IMR-90 (cell line): Measurements from ENCODE around the gene BHLHA9. TPM values are rescaled to one million over a fixed set of nuclear protein-coding genes. Genes with fewer than 3 reads are reported as not detected.

Source experiments
- ATAC-seq: fragments of 200-7000 bp; cut with Tn5 transposase; 2 replicates; pipeline ENCODE4 v1.9.1; 2020; ENCODE audit warnings: low read depth, mild to moderate bottlenecking, moderate library complexity
- BruUV-seq: library from RNA; stranded (reverse); fragments of 400-500 nt; replicated peaks from 2 replicates; lab custom pipeline; 2021; lab: Mats Ljungman, UMichigan
- CTCF ChIA-PET: fragments of 300-600 bp; formaldehyde crosslinking; extraction: SDS; loops from one replicate; lab custom pipeline; 2021; ENCODE audit warnings: antibody characterized with exemption; lab: Yijun Ruan, JAX
- POLR2A ChIA-PET: fragments of 300-600 bp; sonication (Branson Sonifier 250); formaldehyde crosslinking; loops from one replicate; lab custom pipeline; 2022; ENCODE audit warnings: antibody characterized with exemption; ENCODE audit not compliant: unreplicated experiment; lab: Charles Lee
- DNase-seq: peaks from one replicate; pipeline ENCODE4 v3.0.0; 2013
- H2AFZ ChIP-seq: replicated peaks from 2 replicates; pipeline ENCODE3; 2013; ENCODE audit warnings: low read length, mild to moderate bottlenecking; ENCODE audit not compliant: poor library complexity
- H2AK5ac ChIP-seq: 2 replicates; pipeline ENCODE4 v1.6.1; 2013; ENCODE audit warnings: low read depth, low read length, inconsistent platforms
- H2AK9ac ChIP-seq: replicated peaks from 2 replicates; pipeline ENCODE3; 2013; ENCODE audit warnings: mild to moderate bottlenecking, low read depth, low read length, moderate library complexity; ENCODE audit not compliant: poor library complexity
- H2BK120ac ChIP-seq: 2 replicates; pipeline ENCODE4 v1.6.1; 2013; ENCODE audit warnings: low read depth, low read length, inconsistent platforms
- H2BK15ac ChIP-seq: 3 replicates; pipeline ENCODE4 v1.6.1; 2013; ENCODE audit warnings: low read depth, low read length, inconsistent platforms
- H2BK20ac ChIP-seq: 2 replicates; pipeline ENCODE4 v1.6.1; 2013; ENCODE audit warnings: low read depth, mild to moderate bottlenecking, inconsistent platforms, low read length, moderate library complexity
- H2BK5ac ChIP-seq: 2 replicates; pipeline ENCODE4 v1.6.1; 2013; ENCODE audit warnings: mild to moderate bottlenecking, low read depth, low read length, inconsistent platforms; ENCODE audit not compliant: poor library complexity, severe bottlenecking
- H3K14ac ChIP-seq: replicated peaks from 2 replicates; pipeline ENCODE4 v1.6.1; 2013; ENCODE audit warnings: low read depth, low read length, inconsistent platforms
- H3K18ac ChIP-seq: 2 replicates; pipeline ENCODE4 v1.6.1; 2013; ENCODE audit warnings: low read depth, low read length, control low read depth
- H3K23ac ChIP-seq: 2 replicates; pipeline ENCODE4 v1.6.1; 2013; ENCODE audit warnings: low read depth, low read length, inconsistent platforms
- H3K27ac ChIP-seq: 2 replicates; pipeline ENCODE4 v1.5.1; 2013; ENCODE audit warnings: mild to moderate bottlenecking, control low read depth, low read length; ENCODE audit not compliant: insufficient read depth
- H3K27me3 ChIP-seq: 2 replicates; pipeline ENCODE4 v1.6.1; 2013; ENCODE audit warnings: low read length; ENCODE audit not compliant: control insufficient read depth, insufficient read depth
- H3K36me3 ChIP-seq: 2 replicates; pipeline ENCODE4 v1.6.1; 2013; ENCODE audit warnings: low read length, mixed read lengths; ENCODE audit not compliant: control insufficient read depth, insufficient read depth
- H3K4ac ChIP-seq: 2 replicates; pipeline ENCODE4 v1.6.1; 2013; ENCODE audit warnings: low read depth, low read length, inconsistent platforms
- H3K4me1 ChIP-seq: 2 replicates; pipeline ENCODE4 v1.6.1; 2013; ENCODE audit warnings: low read length, mixed read lengths; ENCODE audit not compliant: control insufficient read depth, insufficient read depth
- H3K4me2 ChIP-seq: 2 replicates; pipeline ENCODE4 v1.6.1; 2013; ENCODE audit warnings: low read depth, mild to moderate bottlenecking, control low read depth, low read length, moderate library complexity
- H3K4me3 ChIP-seq: 2 replicates; pipeline ENCODE4 v1.5.1; 2013; ENCODE audit warnings: low read depth, mild to moderate bottlenecking, control low read depth, low read length, moderate library complexity; ENCODE audit not compliant: insufficient read depth
- H3K56ac ChIP-seq: 2 replicates; pipeline ENCODE4 v1.6.1; 2013; ENCODE audit warnings: low read length, inconsistent platforms; ENCODE audit not compliant: insufficient read depth; ENCODE audit errors: extremely low read depth
- H3K79me1 ChIP-seq, 2 experiments: 2 replicates each; pipeline ENCODE4 v1.6.1; 2013; ENCODE audit warnings: low read length in 2 of 2, inconsistent platforms in 1 of 2, low read depth in 1 of 2
- H3K9ac ChIP-seq: 2 replicates; pipeline ENCODE4 v1.6.1; 2013; ENCODE audit warnings: low read depth, low read length, control low read depth
- H3K9me1 ChIP-seq: 2 replicates; pipeline ENCODE4 v1.6.1; 2013; ENCODE audit warnings: low read length, inconsistent platforms; ENCODE audit not compliant: insufficient read depth
- H3K9me3 ChIP-seq: 2 replicates; pipeline ENCODE4 v1.6.1; 2013; ENCODE audit warnings: low read length; ENCODE audit not compliant: control insufficient read depth, insufficient read depth
- H4K20me1 ChIP-seq: 2 replicates; pipeline ENCODE4 v1.6.1; 2013; ENCODE audit warnings: low read length, inconsistent platforms; ENCODE audit not compliant: insufficient read depth
- H4K5ac ChIP-seq: 2 replicates; pipeline ENCODE4 v1.6.1; 2013; ENCODE audit warnings: mild to moderate bottlenecking, low read depth, low read length, control low read depth
- H4K8ac ChIP-seq, 2 experiments: 2 replicates each; pipeline ENCODE4 v1.6.1; 2013; ENCODE audit warnings: low read depth in 2 of 2, low read length in 2 of 2, control low read depth in 1 of 2, inconsistent platforms in 1 of 2
- H4K91ac ChIP-seq: 2 replicates; pipeline ENCODE4 v1.6.1; 2013; ENCODE audit warnings: low read depth, low read length, inconsistent platforms; ENCODE audit not compliant: insufficient read depth
- CEBPB ChIP-seq: IDR thresholded peaks from 2 replicates; pipeline ENCODE4 v1.6.1; 2012; ENCODE audit warnings: low read depth, low read length, improper control_type of control experiment
- CHD1 ChIP-seq: IDR thresholded peaks from 2 replicates; pipeline ENCODE4 v1.6.1; 2012; ENCODE audit warnings: low read depth, low read length, improper control_type of control experiment
- RFX5 ChIP-seq: IDR thresholded peaks from 2 replicates; pipeline ENCODE4 v1.8.0; 2012; ENCODE audit warnings: low read depth, mild to moderate bottlenecking, low read length, moderate library complexity
- SMC3 ChIP-seq: fragments of 150-350 bp; IDR thresholded peaks from 2 replicates; pipeline ENCODE4 v1.6.1; 2016; ENCODE audit warnings: low read depth, mild to moderate bottlenecking, antibody characterized with exemption, low read length, moderate library complexity
- WGBS, 2 experiments: methylation state at CpG; one replicate each; pipeline versions ENCODE4 v1.1.5 to v1.1.7; 2013; ENCODE audit warnings: missing lambda C conversion rate in 2 of 2; ENCODE audit not compliant: insufficient read length in 1 of 2; ENCODE audit errors: extremely low coverage in 2 of 2; 5-methylcytosine and 5-hydroxymethylcytosine counted together
- dilution Hi-C: fragments of 300-500 bp; cut with HindIII; formaldehyde crosslinking; loops from one replicate; pipeline ENCODE4 v1.14.3; 2018; ENCODE audit warnings: low sequenced_read_pairs; ENCODE audit not compliant: unreplicated experiment
- in situ Hi-C: fragments of 300-500 bp; cut with MboI; formaldehyde crosslinking; loops from 3 replicates; pipeline ENCODE4 v1.14.3; 2019; ENCODE audit warnings: low sequenced_read_pairs, inconsistent platforms, mixed read lengths
- intact Hi-C: fragments of 100-400 bp; cut with micrococcal nuclease; formaldehyde crosslinking; loops from 2 replicates; pipeline ENCODE4 v1.10.0; 2022
- polyA plus RNA-seq, 3 experiments: library from polyadenylated mRNA; depleted of rRNA; stranded (reverse); fragments of >200 nt; gene quantifications; 2 replicates each; pipeline ENCODE4 v1.2.3, GENCODE V29; 2012; ENCODE audit warnings: low replicate concordance in 1 of 3
- total RNA-seq: library from RNA; depleted of rRNA; stranded (reverse); fragments of >200 nt; gene quantifications from 2 replicates; pipeline ENCODE4 v1.2.3, GENCODE V29; 2012

Gene BHLHA9
- total and polyA plus RNA-seq, 2 of the 4 experiments (the other 2 are of a cell fraction) = not detected

DNA sequence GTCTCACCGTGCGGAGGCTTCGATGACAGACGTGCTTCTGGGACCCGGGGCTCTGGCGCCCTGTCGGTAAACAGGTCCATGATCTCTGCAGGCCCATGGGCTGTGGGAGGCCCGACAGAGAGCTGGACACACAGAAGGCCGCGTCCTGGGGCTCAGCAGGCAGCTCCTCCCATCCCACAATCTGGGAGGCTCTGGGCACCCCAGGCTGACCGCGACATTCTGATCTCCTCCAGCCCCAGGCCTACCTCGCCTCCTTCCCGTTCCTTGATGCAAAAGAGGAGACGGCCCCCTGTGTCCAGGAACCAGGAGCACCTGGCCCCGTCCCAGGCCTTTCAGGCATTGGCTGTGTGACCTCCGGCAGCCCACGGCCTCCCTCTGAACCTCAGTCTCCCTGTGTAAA is 32.5 kb downstream of the BHLHA9 start:
- intact Hi-C loops (no loop called here), dilution Hi-C loops (no loop called here), in situ Hi-C loops (no loop called here)
- ChIA-PET POLR2A (no interaction called here), CTCF (no interaction called here)
- H4K20me1 ChIP-seq = no peaks in the 10 kb centered on the region
- TF ChIP-seq SMC3 = no peak
- TF ChIP-seq RFX5 = no peak
- TF ChIP-seq CHD1 = no peak
- TF ChIP-seq CEBPB = no peak
- no peaks in the 10 kb centered on the region for H3K79me1 ChIP-seq
- ATAC-seq (no peak), DNase-seq (no peak)
- H3K14ac ChIP-seq = no peak overlapping the region
- no peak overlapping the region for H2BK15ac ChIP-seq
- H3K27me3 ChIP-seq = peaks cover 64% of the 10 kb centered on the region
- no peak overlapping the region for H2AK5ac ChIP-seq
- no peak overlapping the region for H3K56ac ChIP-seq
- no peaks in the 10 kb centered on the region for H3K36me3 ChIP-seq
- WGBS, 2 experiments = 81% methylated on average over 3 of the region's 18 CpGs; no CpG with 5 or more reads in 1 of the 2 experiments
- no peak overlapping the region for H4K8ac ChIP-seq
- H3K4ac ChIP-seq = no peak overlapping the region
- H3K27ac ChIP-seq = no peak overlapping the region
- no peak overlapping the region for H3K4me2 ChIP-seq
- H3K4me3 ChIP-seq = no peak overlapping the region
- H3K9me1 ChIP-seq = no peaks in the 10 kb centered on the region
- H2AFZ ChIP-seq = no peak overlapping the region
- H3K9me3 ChIP-seq = no peaks in the 10 kb centered on the region
- H2BK5ac ChIP-seq = no peak overlapping the region
- H2AK9ac ChIP-seq = no peak overlapping the region
- H4K5ac ChIP-seq = no peak overlapping the region
- no peak overlapping the region for H3K18ac ChIP-seq
- no peak overlapping the region for H3K9ac ChIP-seq
- H2BK20ac ChIP-seq = no peak overlapping the region
- H2BK120ac ChIP-seq = no peak overlapping the region
- no peak overlapping the region for H4K91ac ChIP-seq
- no peaks in the 10 kb centered on the region for H3K4me1 ChIP-seq
- no TSS peak for BruUV-seq
- H3K23ac ChIP-seq = no peak overlapping the region
